Activated CD4-positive, alpha-beta T cell treated with anti-CD3 and anti-CD28 coated beads for 1 hour (primary cell): ENCODE measurements around the gene CD300LG.
"Not testable (repeated sequence)": the region's sequence is repeated elsewhere in the genome, so short reads cannot be mapped to it uniquely, and the experiment has no call there.

Experiments used
- DNase-seq: peaks from one replicate; pipeline ENCODE4 v3.0.0-alpha.2; 2020

Gene CD300LG

DNA sequence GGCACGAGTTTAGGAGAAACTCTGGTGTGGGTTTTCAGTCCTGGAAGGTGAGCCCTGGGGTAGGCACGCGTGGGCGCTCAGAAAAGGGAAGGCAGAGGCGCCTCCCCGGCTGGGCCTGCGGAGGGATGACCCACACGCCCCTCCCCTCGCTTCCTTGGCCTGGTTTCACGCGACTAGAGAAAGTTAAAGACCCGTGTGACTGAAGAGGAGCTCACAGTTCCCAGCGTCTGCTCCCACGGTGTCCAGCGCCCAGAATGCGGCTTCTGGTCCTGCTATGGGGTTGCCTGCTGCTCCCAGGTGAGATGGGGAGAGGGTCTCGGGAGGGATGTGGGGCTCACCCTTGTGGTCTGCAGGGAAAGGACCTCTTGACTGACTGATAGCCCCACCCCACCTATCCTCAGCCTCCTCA, at the start of gene CD300LG:
TSS of gene CD300LG (plus strand) at position 214 of the 409 bp plus-strand sequence. CDS start at position 255, 41 bp downstream.
- DNase-seq: no peak

- DNase-seq: not testable (repeated sequence)
These were observed 49.0 kb upstream of the CD300LG start for GRCh38 chr17:43798024-43798423.

DNA sequence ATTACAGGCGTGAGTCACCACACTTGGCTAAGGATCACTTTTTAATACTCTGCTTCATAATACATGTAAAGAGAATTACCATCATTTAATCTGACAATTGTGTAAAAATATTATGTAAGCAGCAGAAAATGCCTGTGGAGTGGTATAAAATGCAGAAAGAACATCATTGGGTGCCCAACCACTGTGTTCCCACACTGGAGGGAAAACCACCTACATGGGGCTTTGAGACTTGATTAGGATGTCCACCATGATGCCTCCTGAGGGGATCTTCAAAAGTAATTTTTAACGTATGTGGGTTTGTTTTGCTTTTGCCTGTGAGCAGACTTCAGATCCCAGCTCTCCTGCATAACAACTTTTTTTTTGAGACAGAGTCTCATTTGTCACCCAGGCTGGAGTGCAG, 47.9 kb upstream of the CD300LG start:
- DNase-seq: no peak

DNA sequence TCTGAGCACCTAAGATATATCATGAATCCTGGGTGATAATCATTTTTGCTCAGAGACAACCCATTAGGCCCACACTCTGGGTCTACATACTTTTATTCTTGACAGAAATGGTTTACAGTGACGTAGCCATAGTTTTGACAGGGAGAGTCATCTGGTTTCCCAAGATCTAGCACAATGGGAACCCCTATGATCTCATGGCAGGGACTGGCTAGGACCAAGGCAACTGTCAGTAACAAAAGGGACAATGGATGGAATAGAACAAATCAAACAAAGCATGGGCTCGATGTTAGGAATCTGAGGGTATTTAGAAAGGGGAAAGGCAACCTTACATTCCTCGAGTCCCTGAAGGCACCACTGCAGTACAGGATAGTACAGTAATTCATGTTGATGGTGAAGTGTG, 46.2 kb upstream of the CD300LG start:
- no peak for DNase-seq

DNA sequence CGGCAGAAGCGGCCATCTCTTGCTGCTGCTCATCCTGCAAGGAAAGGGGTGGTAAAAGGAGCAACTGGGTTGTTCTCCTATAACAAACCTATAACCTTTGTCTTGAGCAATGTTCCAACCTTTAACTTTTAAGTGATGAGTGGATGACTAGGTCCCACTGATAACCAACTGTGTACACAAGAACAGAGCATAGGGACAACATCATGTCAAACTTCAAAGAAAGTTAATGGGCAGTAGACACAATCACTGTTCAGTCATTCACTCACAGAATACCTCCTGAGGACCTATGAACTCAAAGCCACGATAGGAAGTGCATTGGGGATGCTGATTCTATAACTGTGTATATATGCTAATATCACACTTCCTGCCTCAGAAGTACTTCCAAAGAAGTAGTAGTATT, 45.1 kb upstream of the CD300LG start:
- no peak for DNase-seq

DNA sequence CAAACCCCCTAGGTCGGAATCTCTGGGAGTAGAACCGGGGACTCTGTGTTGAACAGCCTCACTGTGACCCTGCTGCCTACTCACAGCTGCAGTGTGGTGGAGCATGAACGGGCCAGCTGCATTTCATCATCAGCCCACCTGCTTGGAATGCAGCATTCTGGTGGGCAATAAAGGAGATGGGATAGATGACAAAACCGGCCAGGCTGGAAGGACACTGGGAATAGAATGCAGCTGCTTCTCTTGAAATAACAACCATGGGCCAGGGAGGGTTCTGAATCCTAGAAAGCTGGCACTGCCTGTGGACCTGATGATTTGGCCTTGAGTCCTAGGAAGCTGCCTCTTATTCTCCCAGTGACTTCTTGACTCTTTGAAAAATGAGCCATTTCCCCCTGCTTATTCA, 43.2 kb upstream of the CD300LG start:
- DNase-seq: no peak

GRCh38 chr17:43805117-43805516, 41.9 kb upstream of the CD300LG start:
- no peak for DNase-seq

GRCh38 chr17:43808076-43808475, 38.9 kb upstream of the CD300LG start:
- no peak for DNase-seq

DNA sequence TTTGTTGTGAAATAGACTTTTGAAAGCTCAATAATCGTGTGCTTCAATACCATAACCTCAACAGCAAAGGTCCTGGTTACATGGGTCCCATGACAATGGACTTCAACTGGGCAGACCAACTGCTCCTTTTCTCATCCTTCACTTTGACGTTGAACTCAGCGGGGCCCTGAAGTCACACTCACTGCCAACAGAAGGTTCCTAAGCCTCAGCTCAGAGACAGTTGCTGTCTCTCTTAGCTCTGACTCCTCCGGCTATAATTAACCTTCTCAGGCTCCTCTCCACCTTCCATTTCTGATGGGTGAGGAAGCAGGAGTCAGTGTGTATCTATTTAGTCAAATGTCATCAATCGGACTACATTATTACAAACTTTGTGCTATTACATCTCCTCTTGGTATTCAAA, 37.9 kb upstream of the CD300LG start:
- DNase-seq: no peak

DNA sequence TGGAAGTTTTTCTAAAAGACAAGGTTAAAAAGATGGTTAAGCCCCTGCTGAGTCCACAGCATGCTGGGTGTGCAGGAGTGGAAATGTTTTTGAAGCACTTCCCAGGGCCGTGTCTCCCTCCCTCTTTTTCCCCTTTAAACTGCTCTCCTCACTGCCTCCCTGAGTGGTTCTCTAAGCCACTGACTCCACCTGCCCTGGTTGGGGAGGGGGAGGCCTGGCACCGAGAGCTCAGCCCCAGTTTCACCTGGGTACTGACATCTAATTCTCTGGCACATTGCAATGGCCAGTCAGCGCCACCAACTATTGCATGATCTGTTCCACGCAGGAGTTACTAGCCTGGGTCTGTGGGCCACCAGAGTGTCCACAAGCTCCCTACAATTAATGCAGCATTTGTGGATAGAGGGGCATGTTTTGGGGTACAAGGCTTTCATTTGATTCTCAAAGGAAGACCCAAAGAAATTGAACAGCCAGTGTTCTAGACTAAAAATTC, 36.7 kb upstream of the CD300LG start:
- DNase-seq: no peak

DNA sequence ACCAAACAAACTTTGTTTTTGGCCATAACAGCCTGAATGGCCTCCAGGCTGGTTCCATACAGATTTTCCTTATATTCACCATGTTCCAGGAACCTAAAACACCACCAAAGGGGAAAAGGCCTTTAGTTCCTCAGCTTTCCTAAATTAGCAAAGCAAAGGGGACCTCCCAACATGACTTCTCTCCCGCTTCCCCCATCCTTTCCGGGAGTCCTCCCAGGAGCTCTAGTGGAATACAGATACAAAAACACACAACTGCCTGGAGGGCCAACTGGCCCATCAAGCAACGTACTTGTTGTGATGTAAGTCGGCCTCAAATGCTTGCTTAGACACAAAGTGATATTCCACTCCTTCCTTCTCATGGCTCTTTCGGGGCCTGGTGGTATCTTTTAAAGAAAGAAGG, 36.2 kb upstream of the CD300LG start:
- no peak for DNase-seq

DNA sequence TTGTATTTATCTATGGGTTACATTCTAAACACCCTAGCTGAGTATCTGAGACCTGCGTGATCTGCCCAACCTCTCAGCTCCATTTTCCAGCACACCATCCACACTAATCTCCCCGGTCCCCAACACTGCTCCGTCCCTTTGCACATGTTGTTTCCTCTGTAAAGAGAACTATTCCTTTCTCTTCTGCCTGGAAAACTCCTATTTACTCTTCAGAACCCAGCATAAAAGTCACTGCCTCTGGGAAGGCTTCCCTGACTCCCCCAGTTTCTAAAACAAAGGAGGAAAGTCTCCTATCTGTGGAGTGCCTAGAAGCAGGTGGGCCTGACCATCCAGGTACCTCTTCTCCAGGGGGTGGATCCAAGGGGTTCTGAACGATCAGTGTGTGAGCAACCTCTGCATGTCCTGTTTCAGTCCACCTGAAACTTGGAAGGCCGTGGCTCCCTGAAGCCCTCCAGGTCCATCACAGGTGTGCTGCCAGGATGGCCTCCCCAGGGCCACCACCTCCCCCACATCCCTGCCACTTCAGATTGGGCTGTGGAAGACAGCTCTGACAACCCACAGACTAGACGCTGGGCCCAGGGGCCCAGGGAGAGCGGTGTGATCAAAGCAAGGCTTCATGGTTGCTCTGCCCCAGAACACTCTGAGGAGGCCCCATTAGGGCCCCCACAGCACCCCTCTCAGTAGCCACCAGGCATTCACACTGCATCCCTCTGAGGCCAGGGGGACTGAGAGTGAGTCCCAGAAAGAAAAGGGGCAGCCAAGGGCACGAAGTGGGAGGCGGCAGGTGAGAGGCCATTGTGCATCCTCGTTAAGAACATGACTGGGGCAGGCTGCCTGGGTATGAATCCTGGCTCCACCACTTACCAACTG, 34.3 kb upstream of the CD300LG start:
- no peak for DNase-seq

- no peak for DNase-seq
These were observed 33.6 kb upstream of the CD300LG start for GRCh38 chr17:43813386-43813785.

- DNase-seq: no peak
These were observed 33.0 kb upstream of the CD300LG start for GRCh38 chr17:43814026-43814425.

DNA sequence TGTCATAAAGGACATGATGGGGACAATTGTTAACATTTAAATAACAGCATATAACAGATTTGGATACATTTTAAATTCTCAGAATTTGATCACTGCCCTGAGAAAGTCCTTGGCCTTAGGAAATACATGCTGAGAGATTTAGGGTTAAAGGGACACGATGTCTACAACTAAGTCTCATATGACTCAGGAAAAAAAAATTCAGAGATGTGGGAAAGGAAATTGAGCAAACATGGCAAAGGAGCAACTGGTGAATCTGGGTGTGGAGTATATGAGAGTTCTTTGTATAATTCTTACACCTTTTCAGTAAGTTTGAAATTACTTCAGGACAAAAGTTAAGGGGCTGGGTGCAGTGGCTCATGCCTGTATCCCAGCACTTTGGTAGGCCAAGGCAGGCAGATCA, 32.3 kb upstream of the CD300LG start:
- no peak for DNase-seq

- no peak for DNase-seq
These were observed 30.3 kb upstream of the CD300LG start for GRCh38 chr17:43816336-43817320.

DNA sequence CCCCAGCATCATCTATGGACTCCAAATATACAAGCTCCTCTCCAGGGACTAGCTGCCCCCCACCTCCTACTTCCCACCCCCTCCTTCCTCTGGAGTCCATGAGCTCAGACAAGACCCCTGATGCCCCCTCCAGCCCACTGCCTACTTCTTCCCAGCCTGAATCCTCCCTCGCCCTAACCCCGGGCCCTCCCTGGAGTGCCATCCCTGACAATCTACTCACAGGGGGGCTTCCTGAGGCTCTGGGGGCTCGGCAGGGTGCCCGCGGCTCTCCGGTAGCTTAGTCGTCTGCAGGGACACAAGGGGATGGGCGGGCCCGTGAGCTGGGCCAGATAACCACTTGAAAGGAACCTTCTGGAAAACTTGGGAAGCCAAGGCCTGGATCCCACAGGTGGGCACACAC, 29.1 kb upstream of the CD300LG start:
- no peak for DNase-seq

DNA sequence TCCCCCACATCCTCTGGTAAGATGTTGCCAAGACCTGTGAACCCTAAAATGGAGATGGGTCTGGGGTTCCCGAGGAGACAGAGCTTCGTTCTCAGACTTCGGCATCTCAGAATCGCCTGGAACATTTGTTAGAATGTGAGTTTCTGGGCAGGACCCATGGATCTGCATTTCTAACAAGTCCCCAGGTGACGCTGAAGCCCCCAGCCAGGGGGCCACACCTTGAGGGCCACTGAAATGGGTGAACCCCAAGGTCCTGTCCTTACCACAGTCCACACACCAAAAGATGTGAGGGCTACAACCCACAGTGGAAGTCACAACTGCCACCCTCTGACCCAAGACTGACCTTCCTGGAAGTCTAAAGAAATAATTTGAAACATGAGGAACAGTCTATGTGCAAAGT, 28.0 kb upstream of the CD300LG start:
- DNase-seq: no peak

DNA sequence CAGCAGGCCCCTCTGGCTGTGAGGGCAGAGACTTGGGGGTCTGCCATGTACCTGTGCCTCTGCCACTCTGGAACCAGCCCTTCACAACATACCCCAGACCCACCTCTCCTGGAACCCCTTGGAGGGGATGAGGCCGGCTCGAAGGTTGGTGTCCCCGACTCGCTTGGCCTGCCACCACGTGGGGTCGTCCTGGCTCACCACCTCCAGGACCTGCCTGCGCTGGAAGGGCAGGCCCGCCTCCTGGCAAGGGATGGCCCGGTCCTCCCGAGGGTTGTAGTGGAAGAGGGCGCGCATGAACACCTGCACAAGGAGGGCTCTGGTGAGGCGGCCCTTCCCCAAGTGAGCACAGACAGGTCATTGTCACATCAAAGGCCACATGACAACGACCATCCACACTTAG, 26.2 kb upstream of the CD300LG start:
- no peak for DNase-seq

DNA sequence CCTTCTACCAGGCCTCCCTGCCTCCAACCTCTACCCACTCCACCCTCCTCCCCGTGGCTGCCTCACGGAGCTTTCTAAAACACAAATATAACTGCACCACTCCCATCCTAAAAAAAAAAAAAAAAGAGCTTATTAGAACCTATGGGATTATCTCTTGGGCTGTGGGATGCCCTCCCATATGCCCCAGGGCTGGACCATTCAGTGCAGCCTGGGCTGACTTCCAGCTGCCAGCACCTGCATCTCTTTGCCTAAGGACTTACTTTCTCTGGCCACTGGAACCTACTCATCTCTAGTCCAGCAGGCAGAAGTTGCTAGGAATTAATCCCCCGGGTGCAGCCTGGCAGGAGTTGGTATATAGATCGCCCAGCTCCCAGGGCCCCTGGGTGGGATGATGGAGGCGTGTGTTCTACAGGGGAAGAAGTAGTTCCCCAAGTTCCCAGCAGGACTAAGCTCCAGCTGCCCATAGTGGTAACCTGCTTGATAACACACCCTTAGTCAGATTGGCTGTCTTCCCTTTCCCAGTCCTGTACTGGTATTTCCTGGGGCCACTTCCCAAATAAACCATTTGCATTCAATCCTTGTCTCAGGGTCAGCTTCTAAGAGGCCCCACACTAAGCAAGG, 24.3 kb upstream of the CD300LG start:
- no peak for DNase-seq

- DNase-seq: no peak
These were observed 23.5 kb upstream of the CD300LG start for GRCh38 chr17:43823350-43824084.

GRCh38 chr17:43825567-43825966, 21.4 kb upstream of the CD300LG start:
- DNase-seq: no peak
